ENCODE data around the gene GSTO1.

Gene GSTO1

DNA sequence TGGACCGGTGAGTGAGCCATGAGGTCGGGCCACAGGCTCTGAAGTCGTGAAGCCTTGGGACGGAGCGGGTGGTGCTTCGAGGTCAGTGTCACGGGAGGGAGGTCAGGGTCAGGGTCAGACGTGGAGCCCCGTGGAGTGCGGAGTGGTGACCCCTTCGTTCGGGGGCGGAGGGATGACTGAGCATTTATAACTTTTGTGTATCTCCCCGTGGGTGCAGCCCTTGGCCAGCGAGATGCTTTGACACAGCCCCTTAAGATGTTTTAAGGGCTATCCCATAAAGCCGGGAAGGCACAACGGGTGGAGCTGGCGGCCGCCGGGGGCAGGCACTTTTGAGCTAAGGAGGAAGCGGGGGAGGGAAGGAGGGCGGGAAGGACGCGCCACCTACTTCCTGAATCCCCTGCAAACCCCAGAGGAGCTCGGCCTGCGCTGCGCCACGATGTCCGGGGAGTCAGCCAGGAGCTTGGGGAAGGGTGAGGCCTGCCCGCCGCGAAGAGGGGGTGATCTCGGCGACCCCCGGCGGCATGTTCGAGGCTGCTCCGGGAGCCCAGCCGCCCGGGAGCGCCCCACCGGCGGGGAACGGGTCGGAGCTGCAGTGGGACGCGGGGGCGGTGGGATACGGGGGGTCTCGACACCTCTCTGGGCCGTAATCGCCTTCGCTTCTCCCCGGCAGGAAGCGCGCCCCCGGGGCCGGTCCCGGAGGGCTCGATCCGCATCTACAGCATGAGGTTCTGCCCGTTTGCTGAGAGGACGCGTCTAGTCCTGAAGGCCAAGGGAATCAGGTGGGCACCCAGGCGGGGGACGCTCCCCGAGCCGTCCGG, at the start of gene GSTO1 (continued):
- no peak for TF ChIP-seq ZNF37A (tag by site-specific recombination; IDR thresholded peaks at IDR 0.05)
- TF ChIP-seq, protein P1, sequence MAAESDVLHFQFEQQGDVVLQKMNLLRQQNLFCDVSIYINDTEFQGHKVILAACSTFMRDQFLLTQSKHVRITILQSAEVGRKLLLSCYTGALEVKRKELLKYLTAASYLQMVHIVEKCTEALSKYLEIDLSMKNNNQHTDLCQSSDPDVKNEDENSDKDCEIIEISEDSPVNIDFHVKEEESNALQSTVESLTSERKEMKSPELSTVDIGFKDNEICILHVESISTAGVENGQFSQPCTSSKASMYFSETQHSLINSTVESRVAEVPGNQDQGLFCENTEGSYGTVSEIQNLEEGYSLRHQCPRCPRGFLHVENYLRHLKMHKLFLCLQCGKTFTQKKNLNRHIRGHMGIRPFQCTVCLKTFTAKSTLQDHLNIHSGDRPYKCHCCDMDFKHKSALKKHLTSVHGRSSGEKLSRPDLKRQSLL (tag by site-specific recombination; IDR thresholded peaks at IDR 0.05), result no peak
- TF ChIP-seq, protein P2, sequence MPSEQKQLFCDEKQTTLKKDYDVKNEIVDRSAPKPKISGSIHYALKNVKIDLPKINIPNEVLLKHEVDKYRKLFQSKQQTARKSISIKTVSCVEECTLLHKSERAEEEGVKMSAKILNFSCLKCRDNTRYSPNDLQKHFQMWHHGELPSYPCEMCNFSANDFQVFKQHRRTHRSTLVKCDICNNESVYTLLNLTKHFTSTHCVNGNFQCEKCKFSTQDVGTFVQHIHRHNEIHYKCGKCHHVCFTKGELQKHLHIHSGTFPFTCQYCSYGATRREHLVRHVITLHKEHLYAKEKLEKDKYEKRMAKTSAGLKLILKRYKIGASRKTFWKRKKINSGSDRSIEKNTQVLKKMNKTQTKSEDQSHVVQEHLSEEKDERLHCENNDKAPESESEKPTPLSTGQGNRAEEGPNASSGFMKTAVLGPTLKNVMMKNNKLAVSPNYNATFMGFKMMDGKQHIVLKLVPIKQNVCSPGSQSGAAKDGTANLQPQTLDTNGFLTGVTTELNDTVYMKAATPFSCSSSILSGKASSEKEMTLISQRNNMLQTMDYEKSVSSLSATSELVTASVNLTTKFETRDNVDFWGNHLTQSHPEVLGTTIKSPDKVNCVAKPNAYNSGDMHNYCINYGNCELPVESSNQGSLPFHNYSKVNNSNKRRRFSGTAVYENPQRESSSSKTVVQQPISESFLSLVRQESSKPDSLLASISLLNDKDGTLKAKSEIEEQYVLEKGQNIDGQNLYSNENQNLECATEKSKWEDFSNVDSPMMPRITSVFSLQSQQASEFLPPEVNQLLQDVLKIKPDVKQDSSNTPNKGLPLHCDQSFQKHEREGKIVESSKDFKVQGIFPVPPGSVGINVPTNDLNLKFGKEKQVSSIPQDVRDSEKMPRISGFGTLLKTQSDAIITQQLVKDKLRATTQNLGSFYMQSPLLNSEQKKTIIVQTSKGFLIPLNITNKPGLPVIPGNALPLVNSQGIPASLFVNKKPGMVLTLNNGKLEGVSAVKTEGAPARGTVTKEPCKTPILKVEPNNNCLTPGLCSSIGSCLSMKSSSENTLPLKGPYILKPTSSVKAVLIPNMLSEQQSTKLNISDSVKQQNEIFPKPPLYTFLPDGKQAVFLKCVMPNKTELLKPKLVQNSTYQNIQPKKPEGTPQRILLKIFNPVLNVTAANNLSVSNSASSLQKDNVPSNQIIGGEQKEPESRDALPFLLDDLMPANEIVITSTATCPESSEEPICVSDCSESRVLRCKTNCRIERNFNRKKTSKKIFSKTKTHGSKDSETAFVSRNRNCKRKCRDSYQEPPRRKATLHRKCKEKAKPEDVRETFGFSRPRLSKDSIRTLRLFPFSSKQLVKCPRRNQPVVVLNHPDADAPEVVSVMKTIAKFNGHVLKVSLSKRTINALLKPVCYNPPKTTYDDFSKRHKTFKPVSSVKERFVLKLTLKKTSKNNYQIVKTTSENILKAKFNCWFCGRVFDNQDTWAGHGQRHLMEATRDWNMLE (tag by site-specific recombination; conservative IDR thresholded peaks at IDR 0.05; ENCODE audit: low read depth), result no peak
- TF ChIP-seq ZFP69B (tag by site-specific recombination; IDR thresholded peaks at IDR 0.05), result no peak
- TF ChIP-seq, protein P3, sequence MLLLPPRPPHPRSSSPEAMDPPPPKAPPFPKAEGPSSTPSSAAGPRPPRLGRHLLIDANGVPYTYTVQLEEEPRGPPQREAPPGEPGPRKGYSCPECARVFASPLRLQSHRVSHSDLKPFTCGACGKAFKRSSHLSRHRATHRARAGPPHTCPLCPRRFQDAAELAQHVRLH (tag by site-specific recombination; IDR thresholded peaks at IDR 0.05), result no peak
- TF ChIP-seq ZBTB48 (tag by site-specific recombination; IDR thresholded peaks at IDR 0.05), result peak; percentile 96
- no peak for TF ChIP-seq ZNF10 (tag by site-specific recombination; IDR thresholded peaks at IDR 0.05)
- TF ChIP-seq, protein P4, sequence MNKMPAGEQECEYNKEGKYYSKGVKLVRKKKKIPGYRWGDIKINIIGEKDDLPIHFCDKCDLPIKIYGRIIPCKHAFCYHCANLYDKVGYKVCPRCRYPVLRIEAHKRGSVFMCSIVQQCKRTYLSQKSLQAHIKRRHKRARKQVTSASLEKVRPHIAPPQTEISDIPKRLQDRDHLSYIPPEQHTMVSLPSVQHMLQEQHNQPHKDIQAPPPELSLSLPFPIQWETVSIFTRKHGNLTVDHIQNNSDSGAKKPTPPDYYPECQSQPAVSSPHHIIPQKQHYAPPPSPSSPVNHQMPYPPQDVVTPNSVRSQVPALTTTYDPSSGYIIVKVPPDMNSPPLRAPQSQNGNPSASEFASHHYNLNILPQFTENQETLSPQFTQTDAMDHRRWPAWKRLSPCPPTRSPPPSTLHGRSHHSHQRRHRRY (tag by site-specific recombination; IDR thresholded peaks at IDR 0.05), result no peak
- TF ChIP-seq ZNF274 (IDR thresholded peaks at IDR 0.05; ENCODE audit: low read length), result no peak
- TF ChIP-seq ZNF274 (tag by site-specific recombination; IDR thresholded peaks at IDR 0.05; ENCODE audit: borderline replicate concordance), result no peak
- TF ChIP-seq ZNF792 (tag by site-specific recombination; IDR thresholded peaks at IDR 0.05), result no peak
- TF ChIP-seq, protein P5, sequence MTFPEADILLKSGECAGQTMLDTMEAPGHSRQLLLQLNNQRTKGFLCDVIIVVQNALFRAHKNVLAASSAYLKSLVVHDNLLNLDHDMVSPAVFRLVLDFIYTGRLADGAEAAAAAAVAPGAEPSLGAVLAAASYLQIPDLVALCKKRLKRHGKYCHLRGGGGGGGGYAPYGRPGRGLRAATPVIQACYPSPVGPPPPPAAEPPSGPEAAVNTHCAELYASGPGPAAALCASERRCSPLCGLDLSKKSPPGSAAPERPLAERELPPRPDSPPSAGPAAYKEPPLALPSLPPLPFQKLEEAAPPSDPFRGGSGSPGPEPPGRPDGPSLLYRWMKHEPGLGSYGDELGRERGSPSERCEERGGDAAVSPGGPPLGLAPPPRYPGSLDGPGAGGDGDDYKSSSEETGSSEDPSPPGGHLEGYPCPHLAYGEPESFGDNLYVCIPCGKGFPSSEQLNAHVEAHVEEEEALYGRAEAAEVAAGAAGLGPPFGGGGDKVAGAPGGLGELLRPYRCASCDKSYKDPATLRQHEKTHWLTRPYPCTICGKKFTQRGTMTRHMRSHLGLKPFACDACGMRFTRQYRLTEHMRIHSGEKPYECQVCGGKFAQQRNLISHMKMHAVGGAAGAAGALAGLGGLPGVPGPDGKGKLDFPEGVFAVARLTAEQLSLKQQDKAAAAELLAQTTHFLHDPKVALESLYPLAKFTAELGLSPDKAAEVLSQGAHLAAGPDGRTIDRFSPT (tag by site-specific recombination; IDR thresholded peaks at IDR 0.05), result peak; percentile 85
- no peak for TF ChIP-seq HOXD13 (CRISPR knock-in tag; IDR thresholded peaks at IDR 0.05; ENCODE audit: borderline replicate concordance)
- no peak for TF ChIP-seq GLI2 (tag by site-specific recombination; IDR thresholded peaks at IDR 0.05; ENCODE audit: borderline replicate concordance, low read depth)
- TF ChIP-seq ZNF701 (tag by site-specific recombination; IDR thresholded peaks at IDR 0.05), result no peak
- TF ChIP-seq ZNF221 (tag by site-specific recombination; IDR thresholded peaks at IDR 0.05; ENCODE audit: borderline replicate concordance), result no peak
- TF ChIP-seq ZNF623 (tag by site-specific recombination; IDR thresholded peaks at IDR 0.05), result no peak
- TF ChIP-seq GFI1B (tag by site-specific recombination; IDR thresholded peaks at IDR 0.05), result no peak
- TF ChIP-seq, protein P6, sequence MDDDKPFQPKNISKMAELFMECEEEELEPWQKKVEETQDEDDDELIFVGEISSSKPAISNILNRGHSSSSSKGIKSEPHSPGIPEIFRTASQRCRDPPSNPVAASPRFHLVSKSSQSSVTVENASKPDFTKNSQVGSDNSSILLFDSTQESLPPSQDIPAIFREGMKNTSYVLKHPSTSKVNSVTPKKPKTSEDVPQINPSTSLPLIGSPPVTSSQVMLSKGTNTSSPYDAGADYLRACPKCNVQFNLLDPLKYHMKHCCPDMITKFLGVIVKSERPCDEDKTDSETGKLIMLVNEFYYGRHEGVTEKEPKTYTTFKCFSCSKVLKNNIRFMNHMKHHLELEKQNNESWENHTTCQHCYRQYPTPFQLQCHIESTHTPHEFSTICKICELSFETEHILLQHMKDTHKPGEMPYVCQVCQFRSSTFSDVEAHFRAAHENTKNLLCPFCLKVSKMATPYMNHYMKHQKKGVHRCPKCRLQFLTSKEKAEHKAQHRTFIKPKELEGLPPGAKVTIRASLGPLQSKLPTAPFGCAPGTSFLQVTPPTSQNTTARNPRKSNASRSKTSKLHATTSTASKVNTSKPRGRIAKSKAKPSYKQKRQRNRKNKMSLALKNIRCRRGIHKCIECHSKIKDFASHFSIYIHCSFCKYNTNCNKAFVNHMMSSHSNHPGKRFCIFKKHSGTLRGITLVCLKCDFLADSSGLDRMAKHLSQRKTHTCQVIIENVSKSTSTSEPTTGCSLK (tag by site-specific recombination; IDR thresholded peaks at IDR 0.05), result no peak
- TF ChIP-seq, protein P7, sequence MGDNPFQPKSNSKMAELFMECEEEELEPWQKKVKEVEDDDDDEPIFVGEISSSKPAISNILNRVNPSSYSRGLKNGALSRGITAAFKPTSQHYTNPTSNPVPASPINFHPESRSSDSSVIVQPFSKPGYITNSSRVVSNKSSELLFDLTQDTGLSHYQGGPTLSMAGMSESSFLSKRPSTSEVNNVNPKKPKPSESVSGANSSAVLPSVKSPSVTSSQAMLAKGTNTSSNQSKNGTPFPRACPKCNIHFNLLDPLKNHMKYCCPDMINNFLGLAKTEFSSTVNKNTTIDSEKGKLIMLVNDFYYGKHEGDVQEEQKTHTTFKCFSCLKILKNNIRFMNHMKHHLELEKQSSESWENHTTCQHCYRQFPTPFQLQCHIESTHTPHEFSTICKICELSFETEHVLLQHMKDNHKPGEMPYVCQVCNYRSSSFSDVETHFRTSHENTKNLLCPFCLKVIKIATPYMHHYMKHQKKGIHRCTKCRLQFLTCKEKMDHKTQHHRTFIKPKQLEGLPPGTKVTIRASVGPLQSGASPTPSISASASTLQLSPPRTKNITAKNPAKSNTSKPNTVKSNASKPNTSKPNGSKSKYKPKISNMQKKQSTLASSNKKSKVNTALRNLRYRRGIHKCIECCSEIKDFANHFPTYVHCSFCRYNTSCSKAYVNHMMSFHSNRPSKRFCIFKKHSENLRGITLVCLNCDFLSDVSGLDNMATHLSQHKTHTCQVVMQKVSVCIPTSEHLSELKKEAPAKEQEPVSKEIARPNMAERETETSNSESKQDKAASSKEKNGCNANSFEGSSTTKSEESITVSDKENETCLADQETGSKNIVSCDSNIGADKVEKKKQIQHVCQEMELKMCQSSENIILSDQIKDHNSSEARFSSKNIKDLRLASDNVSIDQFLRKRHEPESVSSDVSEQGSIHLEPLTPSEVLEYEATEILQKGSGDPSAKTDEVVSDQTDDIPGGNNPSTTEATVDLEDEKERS (tag by site-specific recombination; IDR thresholded peaks at IDR 0.05), result no peak
- TF ChIP-seq ZNF560 (tag by site-specific recombination; IDR thresholded peaks at IDR 0.05; ENCODE audit: borderline replicate concordance), result no peak
- no peak for TF ChIP-seq TCF7L2 (IDR thresholded peaks at IDR 0.05; ENCODE audit: borderline replicate concordance, low read depth, low read length)
